H9 (cell line): ENCODE data around the gene CTR9. TPM values are rescaled to one million over a fixed set of nuclear protein-coding genes. Genes with fewer than 3 reads are reported as not detected.

Experiments used
- DNase-seq: peaks from one replicate; pipeline ENCODE4 v3.0.0-alpha.2; 2017
- H2AFZ ChIP-seq: one replicate; pipeline ENCODE4 v1.6.1; 2013; ENCODE audit warnings: mild to moderate bottlenecking, low read length, control low read depth, moderate library complexity
- H2AK5ac ChIP-seq: 2 replicates; pipeline ENCODE4 v1.6.1; 2013; ENCODE audit warnings: low read length, control low read depth, mixed read lengths; ENCODE audit not compliant: insufficient read length
- H2BK120ac ChIP-seq: one replicate; pipeline ENCODE4 v1.6.1; 2013; ENCODE audit warnings: low read depth, mild to moderate bottlenecking, low read length, control low read depth, inconsistent platforms; ENCODE audit not compliant: poor library complexity, severe bottlenecking
- H2BK12ac ChIP-seq: 2 replicates; pipeline ENCODE4 v1.6.1; 2013; ENCODE audit warnings: low read length, control low read depth, mixed read lengths, low read depth; ENCODE audit not compliant: insufficient read length
- H2BK15ac ChIP-seq: 2 replicates; pipeline ENCODE4 v1.6.1; 2013; ENCODE audit warnings: low read depth, low read length, control low read depth
- H2BK20ac ChIP-seq: one replicate; pipeline ENCODE4 v1.6.1; 2013; ENCODE audit warnings: low read depth, mild to moderate bottlenecking, low read length, control low read depth, inconsistent platforms; ENCODE audit not compliant: poor library complexity, severe bottlenecking
- H2BK5ac ChIP-seq: 2 replicates; pipeline ENCODE4 v1.6.1; 2013; ENCODE audit warnings: low read length, control low read depth, mixed read lengths; ENCODE audit not compliant: insufficient read length
- H3K14ac ChIP-seq: 2 replicates; pipeline ENCODE4 v1.6.1; 2013; ENCODE audit warnings: low read length, control low read depth; ENCODE audit not compliant: insufficient read depth
- H3K18ac ChIP-seq: 2 replicates; pipeline ENCODE4 v1.6.1; 2013; ENCODE audit warnings: low read depth, mild to moderate bottlenecking, mixed read lengths, low read length, control low read depth; ENCODE audit not compliant: insufficient read length
- H3K23ac ChIP-seq: 2 replicates; pipeline ENCODE4 v1.6.1; 2013; ENCODE audit warnings: low read length, control low read depth, mixed read lengths, low read depth; ENCODE audit not compliant: insufficient read length
- H3K23me2 ChIP-seq: 2 replicates; pipeline ENCODE4 v1.6.1; 2013; ENCODE audit warnings: low read depth, mild to moderate bottlenecking, mixed read lengths, low read length, control low read depth; ENCODE audit not compliant: insufficient read length, poor library complexity, severe bottlenecking
- H3K27ac ChIP-seq: 2 replicates; pipeline ENCODE4 v1.5.1; 2013; ENCODE audit warnings: low read length, control low read depth, mixed read lengths, low read depth; ENCODE audit not compliant: insufficient read length
- H3K27me3 ChIP-seq: 2 replicates; pipeline ENCODE4 v1.6.1; 2013; ENCODE audit warnings: low read length, control low read depth, inconsistent platforms; ENCODE audit not compliant: insufficient read depth
- H3K4ac ChIP-seq: 2 replicates; pipeline ENCODE4 v1.6.1; 2013; ENCODE audit warnings: low read depth, mild to moderate bottlenecking, control low read depth, inconsistent platforms, low read length, moderate library complexity
- H3K4me1 ChIP-seq: 2 replicates; pipeline ENCODE4 v1.6.1; 2013; ENCODE audit warnings: low read length, control low read depth, inconsistent platforms; ENCODE audit not compliant: insufficient read depth
- H3K4me2 ChIP-seq: 2 replicates; pipeline ENCODE4 v1.6.1; 2013; ENCODE audit warnings: low read length, control low read depth, mixed read lengths; ENCODE audit not compliant: insufficient read length, insufficient read depth
- H3K56ac ChIP-seq: 2 replicates; pipeline ENCODE4 v1.6.1; 2013; ENCODE audit warnings: low read depth, mild to moderate bottlenecking, mixed read lengths, low read length, control low read depth; ENCODE audit not compliant: insufficient read length
- H3K79me1 ChIP-seq: 2 replicates; pipeline ENCODE4 v1.6.1; 2013; ENCODE audit warnings: low read depth, mild to moderate bottlenecking, moderate library complexity, low read length, control low read depth, inconsistent platforms; ENCODE audit not compliant: insufficient read depth, poor library complexity, severe bottlenecking
- H3K79me2 ChIP-seq: 2 replicates; pipeline ENCODE4 v1.6.1; 2013; ENCODE audit warnings: low read length, control low read depth, inconsistent platforms; ENCODE audit not compliant: insufficient read depth
- H3K9ac ChIP-seq: 2 replicates; pipeline ENCODE4 v1.6.1; 2013; ENCODE audit warnings: low read length, control low read depth, mixed read lengths; ENCODE audit not compliant: insufficient read length; ENCODE audit errors: extremely low read depth
- H3K9me3 ChIP-seq: one replicate; pipeline ENCODE4 v1.6.1; 2013; ENCODE audit warnings: low read depth, low read length, inconsistent platforms; ENCODE audit not compliant: control insufficient read depth
- H3T11ph ChIP-seq: one replicate; pipeline ENCODE4 v1.6.1; 2013; ENCODE audit warnings: mild to moderate bottlenecking, low read length, control low read depth, inconsistent platforms
- H4K20me1 ChIP-seq: one replicate; pipeline ENCODE4 v1.6.1; 2013; ENCODE audit not compliant: control insufficient read depth, insufficient read length, insufficient read depth
- H4K5ac ChIP-seq: 2 replicates; pipeline ENCODE4 v1.6.1; 2013; ENCODE audit warnings: low read depth, mild to moderate bottlenecking, mixed read lengths, low read length, control low read depth; ENCODE audit not compliant: insufficient read length
- H4K8ac ChIP-seq: replicated peaks from 2 replicates; pipeline ENCODE4 v1.6.1; 2013; ENCODE audit warnings: low read length, control low read depth, mixed read lengths, low read depth; ENCODE audit not compliant: insufficient read length
- H4K91ac ChIP-seq: 2 replicates; pipeline ENCODE4 v1.6.1; 2013; ENCODE audit warnings: low read depth, mild to moderate bottlenecking, moderate library complexity, mixed read lengths, low read length, control low read depth; ENCODE audit not compliant: insufficient read length
- H3K27ac Mint-ChIP-seq, 3 experiments: 2 replicates in 2 of 3; 3 replicates in 1 of 3; pipeline ENCODE4 v1.8.0; 2020 to 2021; ENCODE audit warnings: mixed read lengths in 3 of 3, mild to moderate bottlenecking in 1 of 3, moderate library complexity in 1 of 3
- H3K27me3 Mint-ChIP-seq: 2 replicates; pipeline ENCODE4 v1.8.0; 2021; ENCODE audit warnings: low read depth, mild to moderate bottlenecking, moderate library complexity, mixed read lengths
- H3K36me3 Mint-ChIP-seq, 3 experiments: 2 replicates in 2 of 3; 3 replicates in 1 of 3; pipeline ENCODE4 v1.8.0; 2020 to 2021; ENCODE audit warnings: low read depth in 3 of 3, mixed read lengths in 3 of 3; ENCODE audit not compliant: insufficient read depth in 1 of 3
- H3K4me1 Mint-ChIP-seq, 2 experiments: 2 replicates each; pipeline ENCODE4 v1.8.0; 2020; ENCODE audit warnings: mixed read lengths in 2 of 2
- H3K4me3 Mint-ChIP-seq, 2 experiments: 2 replicates in 1 of 2; 3 replicates in 1 of 2; pipeline ENCODE4 v1.8.0; 2020 to 2021; ENCODE audit warnings: mild to moderate bottlenecking in 2 of 2, mixed read lengths in 2 of 2, moderate library complexity in 1 of 2
- H3K9me3 Mint-ChIP-seq, 2 experiments: 2 replicates in 1 of 2; 3 replicates in 1 of 2; pipeline ENCODE4 v1.8.0; 2020; ENCODE audit warnings: mild to moderate bottlenecking in 2 of 2, mixed read lengths in 2 of 2, moderate library complexity in 1 of 2
- CTCF ChIP-seq: fragments of 200-600 bp; sonication (generic); conservative IDR thresholded peaks from 3 replicates; pipeline ENCODE4 v1.8.0; 2021; ENCODE audit warnings: antibody characterized with exemption, mild to moderate bottlenecking
- WGBS: extraction: QIAGEN DNeasy Blood & Tissue Kit; methylation state at CpG from one replicate; pipeline ENCODE4 v1.1.7; 2013; ENCODE audit warnings: missing lambda C conversion rate, low lambda C conversion rate, mixed read lengths; ENCODE audit not compliant: insufficient read length; ENCODE audit errors: extremely low coverage; 5-methylcytosine and 5-hydroxymethylcytosine counted together
- total RNA-seq: library from RNA; stranded (reverse); gene quantifications from 2 replicates; pipeline ENCODE4 v1.2.1, GENCODE V29; 2021

The CTR9 gene
- total RNA-seq, 1 experiment from 2014 or later = 37.5 TPM

- peak; percentile 99 for TF ChIP-seq CTCF
- Histone ChIP-seq H3K4ac (no peak overlapping the region), H3K79me2 (no peaks in the 10 kb centered on the region), H4K5ac (no peak overlapping the region), H3K18ac (no peak overlapping the region), H3K9ac (no peak overlapping the region), H3K4me2 (peak overlapping the region; percentile 39), H3K14ac (no peak overlapping the region), H2BK20ac (no peak overlapping the region), H4K8ac (no peak overlapping the region), H2AFZ (peak overlapping the region; percentile 53), H3K27me3 (no peaks in the 10 kb centered on the region), H3K9me3 (no peaks in the 10 kb centered on the region), H3K56ac (no peak overlapping the region), H2BK5ac (no peak overlapping the region), H3T11ph (no peak overlapping the region), H3K4me1 (no peaks in the 10 kb centered on the region), H4K20me1 (no peaks in the 10 kb centered on the region), H2BK12ac (no peak overlapping the region), H3K23me2 (peaks cover 3% of the 10 kb centered on the region), H4K91ac (no peak overlapping the region), H2BK120ac (no peak overlapping the region), H2AK5ac (no peak overlapping the region), H3K23ac (no peak overlapping the region), H3K79me1 (no peaks in the 10 kb centered on the region), H3K27ac (no peak overlapping the region), H2BK15ac (no peak overlapping the region)
- WGBS = no CpG with 5 or more reads among the region's 21 CpGs
- Mint-ChIP-seq H3K36me3 (no peaks in the 10 kb centered on the region; a peak in 1 of 7 replicates), H3K27me3 (peaks cover 4% of the 10 kb centered on the region), H3K4me1 (peaks cover 7 to 12% of the 10 kb centered on the region in 2 experiments), H3K27ac (peak overlapping the region in 2 of 3 experiments; percentile 84 to 90; a peak in 3 of 7 replicates), H3K9me3 (no peaks in the 10 kb centered on the region; a peak in 1 of 5 replicates), H3K4me3 (peak overlapping the region; percentile 59 to 68)
- peak; percentile 97 for DNase-seq
Observed at GRCh38 chr11:10735481-10736475, 15.3 kb upstream of the CTR9 start.
